Smooth muscle cell of the coronary artery (primary cell): ENCODE results near the gene NR0B1. TPM values are rescaled to one million over a fixed set of nuclear protein-coding genes. Genes with fewer than 3 reads are reported as not detected.

Experiments used
- total RNA-seq: library from RNA; depleted of rRNA; stranded (reverse); fragments of >200 nt; gene quantifications from 2 replicates; pipeline ENCODE4 v1.2.3, GENCODE V29; 2014; ENCODE audit warnings: low replicate concordance

Gene NR0B1
- total RNA-seq, result 3.2 TPM in 1 of 2 replicates, not detected in the other

GRCh38 chrX:30309139-30309571 lies at the start of gene NR0B1:
TSS of gene NR0B1 (minus strand) at chrX:30309390. CDS start at chrX:30309363, 27 bp downstream.

Other genes starting within 250 kb of the NR0B1 start
- gene MAGEB2, start 93.8 kb downstream of the NR0B1 start, total RNA-seq, result not detected in 2 replicates
- not detected in 2 replicates for gene MAGEB3, start 78.7 kb downstream of the NR0B1 start, total RNA-seq
- gene MAGEB4, start 67.4 kb downstream of the NR0B1 start, total RNA-seq, result not detected in 2 replicates
- not detected in 2 replicates for gene MAGEB1, start 62.2 kb downstream of the NR0B1 start, total RNA-seq